GM21367 (cell line): ENCODE measurements around the gene DNAJA4.
"Not testable (repeated sequence)": the region's sequence is repeated elsewhere in the genome, so short reads cannot be mapped to it uniquely, and the experiment has no call there.

Source experiments
- ATAC-seq: cut with Tn5 transposase; IDR thresholded peaks from one replicate; pipeline ENCODE4 v1.9.1; 2021; ENCODE audit not compliant: unreplicated experiment

DNAJA4 gene

GRCh38 chr15:78243491-78243941, 20.8 kb upstream of the DNAJA4 start:
- ATAC-seq = no peak

- no peak for ATAC-seq
Observed at GRCh38 chr15:78244101-78244500, 20.3 kb upstream of the DNAJA4 start.

- ATAC-seq = no peak
Observed at GRCh38 chr15:78244893-78245292, 19.5 kb upstream of the DNAJA4 start.

- not testable (repeated sequence) for ATAC-seq
Observed at GRCh38 chr15:78245392-78245791, 19.0 kb upstream of the DNAJA4 start.

- not testable (repeated sequence) for ATAC-seq
Observed at GRCh38 chr15:78245976-78246620, 18.3 kb upstream of the DNAJA4 start.

- no peak for ATAC-seq
Observed at GRCh38 chr15:78247911-78248310, 16.5 kb upstream of the DNAJA4 start.

- ATAC-seq = no peak
Observed at GRCh38 chr15:78249131-78249530, 15.2 kb upstream of the DNAJA4 start.

- no peak for ATAC-seq
Observed at GRCh38 chr15:78251136-78251535, 13.2 kb upstream of the DNAJA4 start.

- no peak for ATAC-seq
Observed at GRCh38 chr15:78255421-78256043, 8.8 kb upstream of the DNAJA4 start.

- ATAC-seq = no peak
Observed at GRCh38 chr15:78256044-78256437, 8.3 kb upstream of the DNAJA4 start.

GRCh38 chr15:78257681-78258080, 6.7 kb upstream of the DNAJA4 start:
- no peak for ATAC-seq

- no peak for ATAC-seq
Observed at GRCh38 chr15:78259232-78259631, 5.1 kb upstream of the DNAJA4 start.

GRCh38 chr15:78260489-78260888, 3.9 kb upstream of the DNAJA4 start:
- ATAC-seq = no peak

GRCh38 chr15:78261062-78261461, 3.3 kb upstream of the DNAJA4 start:
- ATAC-seq = no peak

GRCh38 chr15:78263351-78263781, 996 bp upstream of the DNAJA4 start:
- ATAC-seq = no peak

GRCh38 chr15:78263907-78264303, 457 bp upstream of the DNAJA4 start:
- no peak for ATAC-seq

- no peak for ATAC-seq
Observed at GRCh38 chr15:78265137-78265460, 737 bp downstream of the DNAJA4 start.

GRCh38 chr15:78265752-78266224, 1.4 kb downstream of the DNAJA4 start:
- ATAC-seq = no peak

- no peak for ATAC-seq
Observed at GRCh38 chr15:78266229-78266628, 1.9 kb downstream of the DNAJA4 start.

- ATAC-seq = no peak
Observed at GRCh38 chr15:78266806-78267205, 2.4 kb downstream of the DNAJA4 start.

GRCh38 chr15:78272316-78272715, 8.0 kb downstream of the DNAJA4 start:
- ATAC-seq = no peak

GRCh38 chr15:78272776-78273175, 8.4 kb downstream of the DNAJA4 start:
- ATAC-seq = no peak

GRCh38 chr15:78274994-78275393, 10.6 kb downstream of the DNAJA4 start:
- no peak for ATAC-seq
